Left lung (tissue), 10 donors: Measurements from ENCODE around the gene PPP1R16B. TPM values are rescaled to one million over a fixed set of nuclear protein-coding genes. Genes with fewer than 3 reads are reported as not detected.

ENCODE experiments used
- ATAC-seq: fragments of 200-7000 bp; cut with Tn5 transposase; one replicate; pipeline ENCODE4 v1.9.1; 2020; ENCODE audit warnings: moderate library complexity
- DNase-seq, 4 donors: peaks; one replicate each; pipeline ENCODE4 v3.0.0-alpha.2; 2013 to 2020
- H3K27ac ChIP-seq, 2 donors: fragments of 200-600 bp; sonication (generic) in 1 of 2; one replicate each; pipeline versions ENCODE4 v1.5.0 to v1.8.0; 2020 to 2021
- H3K27me3 ChIP-seq, 2 donors: fragments of 200-600 bp; sonication (generic) in 1 of 2; one replicate each; pipeline versions ENCODE4 v1.5.0 to v1.8.0; 2020 to 2021
- H3K36me3 ChIP-seq, 2 donors: fragments of 200-600 bp; sonication (generic) in 1 of 2; one replicate each; pipeline versions ENCODE4 v1.5.0 to v1.8.0; 2020 to 2021
- H3K4me1 ChIP-seq, 2 donors: fragments of 200-600 bp; one replicate each; pipeline ENCODE4 v1.8.0; 2021
- H3K4me3 ChIP-seq, 2 donors: fragments of 200-600 bp; sonication (generic) in 1 of 2; one replicate each; pipeline versions ENCODE4 v1.5.0 to v1.8.0; 2020 to 2021; ENCODE audit warnings: mild to moderate bottlenecking in 1 of 2
- H3K9me3 ChIP-seq, 2 donors: fragments of 200-600 bp; sonication (generic) in 1 of 2; one replicate each; pipeline versions ENCODE4 v1.5.0 to v1.8.0; 2020 to 2021
- intact Hi-C, 2 donors: fragments of 100-400 bp; cut with DNase I; formaldehyde crosslinking; loops; one replicate each; pipeline versions ENCODE4 v1.11.2 to v1.14.2; 2022
- polyA plus RNA-seq, 6 donors: library from polyadenylated mRNA; unstranded; fragments of 120-200 nt; gene quantifications; one replicate each; pipeline ENCODE4 v1.2.1, GENCODE V29; 2013; ENCODE audit not compliant: insufficient read length in 6 of 6
- total RNA-seq, 2 donors: library from RNA; stranded (reverse); fragmentation: NEBNext Ultra II Directional; extraction: Animal tissue kit (Norgen Biotek cat#: 25700); gene quantifications; one replicate each; pipeline ENCODE4 v1.2.1, GENCODE V29; 2021
- TF ChIP-seq, protein P1 (sequence below), 2 donors: fragments of 200-600 bp; sonication (generic) in 1 of 2; IDR thresholded peaks; one replicate each; pipeline versions ENCODE4 v1.5.0 to v1.8.0; 2021; ENCODE audit warnings: antibody characterized with exemption in 2 of 2
- donor health status: DM: no; HTN: yes; CAD: no.
- donor health status: DM: no; HTN: no; CAD: no.

Gene PPP1R16B
- total and polyA plus RNA-seq, 8 donors: 5.4 to 10.8 (median 7.8) TPM

DNA sequence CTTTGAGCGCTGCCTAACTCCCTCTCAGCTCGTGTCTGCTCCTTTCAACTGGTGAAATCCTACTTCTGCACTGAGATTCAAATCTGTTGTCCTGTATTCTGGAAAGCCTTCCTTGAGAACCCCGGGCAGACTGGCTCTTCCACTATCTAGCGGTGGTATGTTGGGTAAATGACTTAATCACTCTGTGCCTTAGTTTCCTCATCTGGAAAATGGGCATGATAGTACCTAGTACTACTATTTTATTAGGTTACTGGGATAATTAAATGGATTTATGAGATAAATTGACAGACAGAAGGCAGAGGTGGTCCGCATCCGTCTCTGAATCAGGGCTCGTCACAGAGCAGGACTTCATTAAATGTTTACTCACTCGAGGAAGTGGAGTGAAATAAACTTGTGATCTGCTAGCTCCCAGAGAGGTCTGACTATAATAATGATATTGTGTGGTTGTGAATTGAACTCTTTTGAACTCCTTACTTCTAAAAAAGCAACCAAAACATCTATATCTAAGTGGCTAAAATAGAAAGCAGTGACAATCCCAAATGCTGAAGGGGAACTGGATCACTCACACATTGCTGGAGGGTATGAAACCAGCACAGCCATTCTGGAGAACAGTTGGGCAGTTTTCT, 26.6 kb downstream of the PPP1R16B start:
- Histone ChIP-seq H3K27me3 (no peaks in the 10 kb centered on the region), H3K27ac (peak overlapping the region in 1 of 2 donors; percentile 23), H3K36me3 (no peaks in the 10 kb centered on the region), H3K4me1 (no peaks in the 10 kb centered on the region), H3K4me3 (no peak overlapping the region), H3K9me3 (no peaks in the 10 kb centered on the region)
- TF ChIP-seq, protein P1, sequence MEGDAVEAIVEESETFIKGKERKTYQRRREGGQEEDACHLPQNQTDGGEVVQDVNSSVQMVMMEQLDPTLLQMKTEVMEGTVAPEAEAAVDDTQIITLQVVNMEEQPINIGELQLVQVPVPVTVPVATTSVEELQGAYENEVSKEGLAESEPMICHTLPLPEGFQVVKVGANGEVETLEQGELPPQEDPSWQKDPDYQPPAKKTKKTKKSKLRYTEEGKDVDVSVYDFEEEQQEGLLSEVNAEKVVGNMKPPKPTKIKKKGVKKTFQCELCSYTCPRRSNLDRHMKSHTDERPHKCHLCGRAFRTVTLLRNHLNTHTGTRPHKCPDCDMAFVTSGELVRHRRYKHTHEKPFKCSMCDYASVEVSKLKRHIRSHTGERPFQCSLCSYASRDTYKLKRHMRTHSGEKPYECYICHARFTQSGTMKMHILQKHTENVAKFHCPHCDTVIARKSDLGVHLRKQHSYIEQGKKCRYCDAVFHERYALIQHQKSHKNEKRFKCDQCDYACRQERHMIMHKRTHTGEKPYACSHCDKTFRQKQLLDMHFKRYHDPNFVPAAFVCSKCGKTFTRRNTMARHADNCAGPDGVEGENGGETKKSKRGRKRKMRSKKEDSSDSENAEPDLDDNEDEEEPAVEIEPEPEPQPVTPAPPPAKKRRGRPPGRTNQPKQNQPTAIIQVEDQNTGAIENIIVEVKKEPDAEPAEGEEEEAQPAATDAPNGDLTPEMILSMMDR (IDR thresholded peaks at IDR 0.05): no peak
- intact Hi-C loops: no loop called here
- DNase-seq (no peak), ATAC-seq (no peak)

DNA sequence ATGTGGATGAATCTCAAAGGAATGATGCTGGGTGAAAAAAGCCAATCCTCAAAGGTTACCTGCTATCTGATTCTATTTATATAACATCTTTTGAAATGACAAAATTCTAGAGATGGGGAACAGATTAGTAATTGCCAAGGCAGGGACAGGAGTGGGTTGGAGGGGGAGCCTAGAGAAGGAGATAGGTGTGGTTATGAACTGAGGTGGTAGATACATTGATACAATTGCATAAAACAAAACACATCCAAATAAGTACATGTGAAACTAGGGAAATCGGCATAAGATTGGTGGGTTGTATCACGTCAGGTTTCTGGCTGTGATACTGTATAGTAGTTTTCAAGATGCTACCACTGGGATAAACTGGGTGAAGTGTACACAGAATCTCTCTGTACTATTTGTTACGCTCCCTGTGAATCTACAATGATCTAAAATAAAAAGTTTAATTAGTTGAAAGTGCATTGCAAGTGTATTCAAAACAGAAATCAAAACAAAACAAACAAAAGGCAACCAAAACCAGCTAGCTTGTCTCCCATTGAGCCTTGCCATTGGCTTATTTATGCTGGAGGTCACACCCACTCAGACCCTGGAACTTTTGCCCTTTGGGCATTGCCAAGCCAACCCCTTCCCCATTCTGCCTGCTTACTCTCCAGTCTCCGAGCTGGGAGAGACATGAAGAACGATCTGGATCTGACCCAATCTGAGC, 27.8 kb downstream of the PPP1R16B start:
- TF ChIP-seq, protein P1 (IDR thresholded peaks at IDR 0.05): no peak
- no peaks in the 10 kb centered on the region for H3K27me3 ChIP-seq
- ATAC-seq: no peak
- H3K9me3 ChIP-seq: no peaks in the 10 kb centered on the region
- intact Hi-C loops: no loop called here
- no peak overlapping the region for H3K27ac ChIP-seq
- H3K4me1 ChIP-seq: no peaks in the 10 kb centered on the region
- no peak for DNase-seq
- H3K36me3 ChIP-seq: no peaks in the 10 kb centered on the region
- H3K4me3 ChIP-seq: no peak overlapping the region

DNA sequence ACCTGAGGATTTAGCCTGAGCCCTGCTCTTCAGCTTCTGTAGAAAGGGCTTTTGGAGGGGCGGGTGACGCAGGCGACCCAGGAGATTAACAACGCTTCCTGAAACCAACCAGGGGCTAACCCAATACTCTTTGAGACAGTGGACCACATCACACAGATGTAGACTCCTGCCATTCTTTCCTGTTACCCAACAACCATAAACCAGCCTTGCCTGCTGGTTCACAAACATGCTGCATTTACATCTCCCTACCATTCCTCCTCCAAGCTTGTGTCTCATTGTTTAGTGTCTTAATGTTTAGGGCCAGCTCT, 28.3 kb downstream of the PPP1R16B start:
- ATAC-seq (no peak), DNase-seq (no peak)
- H3K36me3 ChIP-seq: no peaks in the 10 kb centered on the region
- no peak overlapping the region for H3K4me3 ChIP-seq
- TF ChIP-seq, protein P1 (IDR thresholded peaks at IDR 0.05): no peak
- no peaks in the 10 kb centered on the region for H3K4me1 ChIP-seq
- H3K27me3 ChIP-seq: no peaks in the 10 kb centered on the region
- no peaks in the 10 kb centered on the region for H3K9me3 ChIP-seq
- H3K27ac ChIP-seq: no peak overlapping the region
- intact Hi-C loops: no loop called here

DNA sequence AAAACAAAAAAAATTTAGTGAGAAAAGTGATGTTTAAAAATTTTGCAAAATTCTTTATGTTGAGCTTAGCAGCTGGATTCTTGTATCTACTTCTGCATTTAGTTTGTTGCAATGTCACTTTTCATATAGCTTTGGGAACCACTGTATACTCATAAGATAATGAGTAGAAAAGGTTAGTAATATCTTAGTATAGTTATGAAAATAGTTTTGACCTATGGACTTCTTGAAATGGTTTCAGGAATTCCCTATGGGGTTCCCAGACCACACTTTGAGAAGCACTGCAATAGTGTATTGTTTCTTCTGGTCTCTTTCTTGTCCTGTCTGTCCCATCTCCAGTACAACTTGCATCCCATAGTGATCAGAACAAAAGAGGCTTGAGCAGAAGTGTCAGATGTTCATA, 29.4 kb downstream of the PPP1R16B start:
- DNase-seq: no peak

DNA sequence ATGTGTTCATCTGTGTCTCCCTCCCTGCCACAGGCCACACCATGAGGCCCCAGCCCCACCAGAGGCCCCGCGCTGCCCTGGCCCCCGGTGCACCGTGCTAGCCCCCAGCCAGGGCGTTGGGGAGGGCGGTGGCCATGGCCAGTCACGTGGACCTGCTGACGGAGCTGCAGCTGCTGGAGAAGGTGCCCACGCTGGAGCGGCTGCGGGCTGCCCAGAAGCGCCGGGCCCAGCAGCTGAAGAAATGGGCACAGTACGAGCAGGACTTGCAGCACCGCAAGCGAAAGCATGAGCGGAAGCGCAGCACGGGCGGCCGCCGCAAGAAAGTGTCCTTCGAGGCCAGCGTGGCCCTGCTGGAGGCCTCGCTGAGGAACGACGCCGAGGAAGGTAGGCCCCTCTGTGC, 30.3 kb downstream of the PPP1R16B start:
- H3K4me1 ChIP-seq: no peaks in the 10 kb centered on the region
- DNase-seq (no peak), ATAC-seq (no peak)
- intact Hi-C loops: no loop called here
- H3K27ac ChIP-seq: no peak overlapping the region
- H3K4me3 ChIP-seq: no peak overlapping the region
- TF ChIP-seq, protein P1 (IDR thresholded peaks at IDR 0.05): no peak
- peaks cover 0 to 8% of the 10 kb centered on the region in 2 donors for H3K27me3 ChIP-seq
- H3K36me3 ChIP-seq: no peaks in the 10 kb centered on the region
- H3K9me3 ChIP-seq: no peaks in the 10 kb centered on the region

More for the DNA sequence above, 29.4 kb downstream of the PPP1R16B start:
- Histone ChIP-seq H3K36me3 (no peaks in the 10 kb centered on the region), H3K4me1 (no peaks in the 10 kb centered on the region), H3K27ac (no peak overlapping the region), H3K27me3 (peaks cover 0 to 2% of the 10 kb centered on the region in 2 donors), H3K9me3 (no peaks in the 10 kb centered on the region), H3K4me3 (no peak overlapping the region)
- intact Hi-C loops: no loop called here
- no peak for ATAC-seq
- TF ChIP-seq, protein P1 (IDR thresholded peaks at IDR 0.05): no peak
